Epithelial cell of esophagus (primary cell): ENCODE results near the gene RALGPS1.

Source experiments
- DNase-seq: peaks from one replicate; pipeline ENCODE4 v3.0.0; 2010; ENCODE audit warnings: low read depth
- H3K4me3 ChIP-seq: 2 replicates; pipeline ENCODE4 v1.5.1; 2011; ENCODE audit warnings: mild to moderate bottlenecking, low read length, control low read depth
- CTCF ChIP-seq: IDR thresholded peaks from 2 replicates; pipeline ENCODE4 v1.5.1; 2011; ENCODE audit warnings: low read depth, mild to moderate bottlenecking, low read length, control low read depth, inconsistent platforms; ENCODE audit not compliant: insufficient read depth; ENCODE audit errors: missing control alignments

The RALGPS1 gene

DNA sequence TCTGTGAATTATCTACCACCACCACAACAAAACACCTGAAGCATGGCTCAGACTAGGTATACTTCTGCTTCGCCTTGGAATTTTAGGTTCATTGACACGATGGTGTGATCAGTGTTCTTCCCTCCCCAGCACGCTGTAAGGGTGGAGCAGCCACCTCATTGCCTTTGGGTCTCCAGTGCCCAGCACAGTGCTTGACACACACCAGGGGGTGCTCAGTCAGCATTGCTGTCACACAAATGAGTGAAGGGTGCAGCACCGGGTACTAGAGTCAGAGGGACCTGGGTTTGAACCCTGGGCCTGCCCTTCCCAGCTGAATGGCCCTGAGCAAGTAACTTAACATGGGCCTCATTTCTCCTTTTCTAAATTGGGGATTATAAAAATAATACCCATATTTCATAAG, 217.8 kb downstream of the RALGPS1 start:
- DNase-seq: no peak
- TF ChIP-seq CTCF: no peak
- H3K4me3 ChIP-seq: no peak overlapping the region

DNA sequence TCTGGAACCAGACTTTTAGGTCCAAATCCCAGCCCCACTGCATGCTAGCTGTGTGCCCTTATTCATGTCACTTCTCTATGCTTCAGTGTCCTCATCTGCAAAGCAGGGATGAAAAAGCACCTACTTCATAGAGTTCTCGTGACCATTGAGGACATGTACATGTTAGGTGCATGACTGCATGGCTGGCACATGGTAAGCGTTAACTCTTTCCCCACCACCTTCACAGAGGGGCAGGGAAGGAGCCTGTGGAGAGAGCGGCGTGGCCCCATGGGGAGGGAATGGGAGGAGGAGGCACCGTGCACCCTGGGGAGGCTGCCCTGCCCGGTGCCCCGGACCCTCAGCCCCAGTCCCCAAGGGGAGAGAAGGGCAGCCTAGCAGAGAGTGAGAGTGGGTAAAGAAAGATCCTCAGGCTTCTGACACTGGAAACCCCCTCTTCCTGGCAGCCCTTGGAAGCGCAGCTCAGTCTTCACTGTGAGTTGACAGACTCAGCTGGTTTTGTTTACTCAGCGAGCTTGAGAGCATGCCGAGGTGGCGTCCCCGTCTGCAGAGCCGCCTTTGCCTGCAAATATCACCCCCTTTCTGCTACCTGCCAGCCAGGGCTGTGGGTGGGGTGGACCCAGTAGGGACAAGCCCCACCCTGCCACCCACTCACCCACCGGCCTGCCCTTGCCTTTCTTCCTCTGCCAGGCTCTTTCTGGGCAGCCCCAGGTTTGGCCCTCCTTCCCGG, 218.5 kb downstream of the RALGPS1 start:
- no peak overlapping the region for H3K4me3 ChIP-seq
- peak; percentile 37 for DNase-seq
- TF ChIP-seq CTCF: no peak

DNA sequence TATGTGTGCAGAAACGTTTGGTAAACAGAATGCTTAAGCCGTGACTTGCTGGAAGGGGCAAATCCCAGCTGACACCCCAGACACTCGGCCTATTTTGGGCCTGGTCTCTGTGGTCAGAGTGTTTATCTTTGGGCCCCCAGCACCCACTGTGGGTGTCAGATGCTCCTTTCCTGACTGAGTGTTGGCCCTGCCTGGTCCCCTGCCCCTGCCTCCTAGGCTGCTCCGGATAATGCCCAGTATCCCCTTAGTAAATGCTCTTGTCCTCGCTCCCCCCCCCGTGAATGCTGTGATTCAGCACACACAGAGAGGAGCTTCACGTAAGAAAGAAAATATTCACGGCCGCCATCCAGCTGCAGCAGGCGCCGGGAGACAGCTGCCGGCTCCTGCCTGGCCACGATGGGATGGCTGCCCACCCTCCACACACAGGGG, 219.2 kb downstream of the RALGPS1 start:
- H3K4me3 ChIP-seq: no peak overlapping the region
- TF ChIP-seq CTCF: no peak
- DNase-seq: peak; percentile 63

DNA sequence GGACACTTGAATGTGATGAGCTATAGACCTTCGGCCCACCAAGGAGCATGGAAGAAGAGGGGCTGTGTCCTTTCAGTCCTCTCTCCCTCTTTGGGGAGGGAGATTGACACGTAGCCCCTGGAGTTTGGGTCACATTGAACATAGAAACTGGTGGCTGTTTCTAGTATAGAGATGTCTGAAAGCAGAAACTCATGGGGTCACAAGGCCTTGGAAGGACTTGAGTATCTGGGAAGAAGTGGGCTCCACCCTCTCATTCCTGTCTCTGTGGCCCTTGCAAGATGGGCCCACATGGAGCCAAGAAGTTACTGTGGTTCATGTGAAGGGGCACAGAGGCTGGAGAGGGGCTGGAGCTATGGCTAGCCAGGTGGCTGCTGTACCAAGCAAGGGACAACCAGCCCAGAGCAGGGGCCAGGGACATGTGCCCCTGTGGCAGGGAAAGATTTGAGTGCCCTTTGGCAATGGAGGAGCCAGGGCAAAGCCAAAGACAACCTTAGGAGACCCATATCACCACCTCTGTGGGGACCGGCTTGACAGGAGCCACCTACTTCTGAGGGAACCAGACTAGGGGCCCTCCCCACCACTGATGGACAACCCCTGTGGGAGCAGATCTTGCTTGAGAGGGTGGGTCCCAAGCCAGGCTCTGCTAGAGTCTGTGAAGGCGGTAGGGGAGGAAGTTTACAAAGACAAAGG, 220.6 kb downstream of the RALGPS1 start:
- no peak overlapping the region for H3K4me3 ChIP-seq
- no peak for TF ChIP-seq CTCF
- DNase-seq: no peak

- DNase-seq: no peak
- TF ChIP-seq CTCF: no peak
- H3K4me3 ChIP-seq: no peak overlapping the region
Measured at GRCh38 chr9:127136081-127136879, 221.7 kb downstream of the RALGPS1 start.

GRCh38 chr9:127136880-127137639, 222.5 kb downstream of the RALGPS1 start:
- TF ChIP-seq CTCF: no peak
- H3K4me3 ChIP-seq: no peak overlapping the region
- DNase-seq: no peak
